H1 (cell line): ENCODE results near the gene PCSK9. TPM values are rescaled to one million over a fixed set of nuclear protein-coding genes. Genes with fewer than 3 reads are reported as not detected.

Experiments
- CTCF ChIA-PET: fragments of 300-600 bp; sonication (Branson Sonifier 250); formaldehyde crosslinking; loops from one replicate; lab custom pipeline; 2021; ENCODE audit not compliant: partially characterized antibody; lab: Charles Lee
- POLR2A ChIA-PET: fragments of 300-600 bp; sonication (Branson Sonifier 250); formaldehyde crosslinking; loops from one replicate; lab custom pipeline; 2021; ENCODE audit warnings: inconsistent platforms; ENCODE audit not compliant: partially characterized antibody; lab: Charles Lee
- DNase-seq, 2 experiments: peaks; one replicate each; pipeline versions ENCODE4 v3.0.0 to v3.0.0-alpha.2; 2010 to 2022; ENCODE audit warnings: low spot score in 2 of 2, low read depth in 1 of 2, mixed read lengths in 1 of 2
- FAIRE-seq: peaks from 2 replicates; lab custom pipeline; 2011; peaks lifted over from hg19 to GRCh38; lab: Jason Lieb, UNC
- H2AFZ ChIP-seq: 2 replicates; pipeline ENCODE4 v1.8.1; 2012; ENCODE audit warnings: low read length, inconsistent platforms
- H2AK5ac ChIP-seq: 2 replicates; pipeline ENCODE4 v1.6.1; 2013; ENCODE audit warnings: low read depth, low read length
- H2BK120ac ChIP-seq: replicated peaks from 2 replicates; pipeline ENCODE3; 2013; ENCODE audit warnings: low read depth, low read length, inconsistent platforms
- H2BK12ac ChIP-seq: 2 replicates; pipeline ENCODE4 v1.6.1; 2013; ENCODE audit warnings: low read depth, low read length
- H2BK15ac ChIP-seq: 2 replicates; pipeline ENCODE4 v1.6.1; 2013; ENCODE audit warnings: low read length
- H2BK20ac ChIP-seq: 2 replicates; pipeline ENCODE4 v1.6.1; 2013; ENCODE audit warnings: low read length
- H2BK5ac ChIP-seq: 2 replicates; pipeline ENCODE4 v1.6.1; 2013; ENCODE audit warnings: low read depth, low read length
- H3K14ac ChIP-seq: 2 replicates; pipeline ENCODE4 v1.6.1; 2013; ENCODE audit warnings: inconsistent platforms; ENCODE audit not compliant: insufficient read length
- H3K18ac ChIP-seq: 2 replicates; pipeline ENCODE4 v1.6.1; 2013; ENCODE audit warnings: low read length; ENCODE audit errors: extremely low read depth
- H3K23ac ChIP-seq: 2 replicates; pipeline ENCODE4 v1.6.1; 2013; ENCODE audit warnings: inconsistent platforms; ENCODE audit not compliant: insufficient read length
- H3K23me2 ChIP-seq: 2 replicates; pipeline ENCODE4 v1.6.1; 2013; ENCODE audit warnings: low read depth, low read length
- H3K27ac ChIP-seq: 2 replicates; pipeline ENCODE4 v1.6.1; 2011; ENCODE audit warnings: low read depth, low read length, inconsistent platforms
- H3K27me3 ChIP-seq, 4 experiments: replicated peaks in 1 of 4; 1 replicate in 1 of 4; 2 replicates in 3 of 4; pipeline versions ENCODE4 v1.6.1 to v1.8.1; 2011 to 2013; ENCODE audit warnings: low read length in 3 of 4, mild to moderate bottlenecking in 3 of 4, inconsistent platforms in 2 of 4, mixed read lengths in 2 of 4, moderate library complexity in 1 of 4; ENCODE audit not compliant: control insufficient read depth in 3 of 4, insufficient read depth in 3 of 4; ENCODE audit errors: extremely low read depth in 1 of 4
- H3K36me3 ChIP-seq, 4 experiments: 2 replicates each; pipeline versions ENCODE4 v1.6.1 to v1.8.1; 2011 to 2013; ENCODE audit warnings: mild to moderate bottlenecking in 4 of 4, low read length in 3 of 4, moderate library complexity in 2 of 4, control low read depth in 1 of 4, inconsistent platforms in 1 of 4; ENCODE audit not compliant: insufficient read depth in 4 of 4, control insufficient read depth in 2 of 4
- H3K4ac ChIP-seq: replicated peaks from 2 replicates; pipeline ENCODE3; 2013; ENCODE audit warnings: low read length, low read depth, mixed read lengths, inconsistent platforms; ENCODE audit not compliant: insufficient read length
- H3K4me1 ChIP-seq, 4 experiments: replicated peaks in 1 of 4; 1 replicate in 1 of 4; 2 replicates in 3 of 4; pipeline versions ENCODE4 v1.6.1 to v1.8.1; 2011 to 2013; ENCODE audit warnings: low read length in 3 of 4, inconsistent platforms in 2 of 4, mixed read lengths in 1 of 4; ENCODE audit not compliant: insufficient read depth in 4 of 4, control insufficient read depth in 3 of 4
- H3K4me2 ChIP-seq, 2 experiments: 2 replicates each; pipeline versions ENCODE4 v1.6.1 to v1.8.1; 2011 to 2013; ENCODE audit warnings: low read depth in 2 of 2, low read length in 2 of 2, control low read depth in 1 of 2, inconsistent platforms in 1 of 2, mild to moderate bottlenecking in 1 of 2; ENCODE audit not compliant: insufficient read depth in 1 of 2
- H3K4me3 ChIP-seq, 4 experiments: fragments of 200-600, 300-600 bp in 1 of 4; sonication (generic), shearing (Covaris generic), sonication (Bioruptor Twin) in 1 of 4; 2 replicates each; pipeline versions ENCODE4 v1.5.1 to v1.8.1; 2011 to 2016; ENCODE audit warnings: low read length in 4 of 4, low read depth in 3 of 4, control low read depth in 2 of 4, inconsistent platforms in 2 of 4, mild to moderate bottlenecking in 2 of 4, mixed read lengths in 1 of 4, moderate library complexity in 1 of 4; ENCODE audit not compliant: insufficient read depth in 2 of 4; ENCODE audit errors: extremely low read depth in 1 of 4
- H3K56ac ChIP-seq: replicated peaks from 2 replicates; pipeline ENCODE3; 2013; ENCODE audit warnings: low read depth, mild to moderate bottlenecking, mixed read lengths, low read length, inconsistent platforms; ENCODE audit not compliant: insufficient read length
- H3K79me1 ChIP-seq: 2 replicates; pipeline ENCODE4 v1.6.1; 2013; ENCODE audit warnings: low read depth, low read length, control low read depth
- H3K79me2 ChIP-seq, 2 experiments: 2 replicates each; pipeline versions ENCODE4 v1.6.1 to v1.8.1; 2012 to 2013; ENCODE audit warnings: low read length in 2 of 2, mild to moderate bottlenecking in 2 of 2, inconsistent platforms in 1 of 2; ENCODE audit not compliant: insufficient read depth in 2 of 2, control insufficient read depth in 1 of 2
- H3K9ac ChIP-seq, 4 experiments: replicated peaks in 1 of 4; 1 replicate in 1 of 4; 2 replicates in 3 of 4; pipeline versions ENCODE4 v1.6.1 to v1.8.1; 2011 to 2013; ENCODE audit warnings: low read depth in 3 of 4, low read length in 3 of 4, control low read depth in 2 of 4, mild to moderate bottlenecking in 2 of 4, moderate library complexity in 2 of 4, inconsistent platforms in 1 of 4; ENCODE audit errors: extremely low read depth in 1 of 4
- H3K9me3 ChIP-seq, 2 experiments: 2 replicates each; pipeline versions ENCODE4 v1.6.1 to v1.8.1; 2012 to 2013; ENCODE audit warnings: mild to moderate bottlenecking in 2 of 2, moderate library complexity in 2 of 2, control low read depth in 1 of 2, inconsistent platforms in 1 of 2, low read depth in 1 of 2, low read length in 1 of 2, mixed read lengths in 1 of 2; ENCODE audit not compliant: insufficient read depth in 2 of 2
- H4K20me1 ChIP-seq, 2 experiments: replicated peaks in 1 of 2; 2 replicates each; pipeline versions ENCODE3 to v1.8.1; 2011 to 2013; ENCODE audit warnings: inconsistent platforms in 2 of 2, low read length in 2 of 2, mild to moderate bottlenecking in 1 of 2; ENCODE audit not compliant: insufficient read depth in 2 of 2, control insufficient read depth in 1 of 2
- H4K5ac ChIP-seq: 2 replicates; pipeline ENCODE4 v1.6.1; 2013; ENCODE audit warnings: low read length, low read depth, mixed read lengths, inconsistent platforms; ENCODE audit not compliant: insufficient read length
- H4K8ac ChIP-seq: 2 replicates; pipeline ENCODE4 v1.8.0; 2013; ENCODE audit warnings: mild to moderate bottlenecking, moderate library complexity, low read length, inconsistent platforms; ENCODE audit not compliant: insufficient read depth; ENCODE audit errors: extremely low read depth
- H4K91ac ChIP-seq: replicated peaks from 2 replicates; pipeline ENCODE3; 2013; ENCODE audit warnings: low read length, mixed read lengths, inconsistent platforms; ENCODE audit not compliant: insufficient read length
- SP2 ChIP-seq: IDR thresholded peaks from 2 replicates; pipeline ENCODE4 v1.6.1; 2012; ENCODE audit warnings: mild to moderate bottlenecking, low read length, inconsistent platforms
- WGBS, 2 experiments: shearing (Covaris generic) in 1 of 2; methylation state at CpG; one replicate each; pipeline versions ENCODE4 v1.1.6 to v1.1.7; 2013 to 2015; ENCODE audit warnings: low lambda C conversion rate in 2 of 2, mixed read lengths in 2 of 2, inconsistent platforms in 1 of 2, low coverage in 1 of 2, missing lambda C conversion rate in 1 of 2; ENCODE audit not compliant: insufficient replicate concordance in 2 of 2, insufficient coverage in 1 of 2, insufficient read length in 1 of 2; ENCODE audit errors: extremely low coverage in 1 of 2, missing lambda C conversion rate in 1 of 2; 5-methylcytosine and 5-hydroxymethylcytosine counted together
- polyA plus RNA-seq, 7 experiments: library from polyadenylated mRNA; depleted of rRNA in 3 of 7; stranded (reverse) in 5 of 7; unstranded in 2 of 7; fragments of >200 nt in 5 of 7; fragments of 200-250 nt in 2 of 7; gene quantifications; 1 replicate in 5 of 7; 2 replicates in 1 of 7; 4 replicates in 1 of 7; pipeline versions ENCODE4 v1.2.1 to v1.2.3, GENCODE V29; 2011 to 2013; ENCODE audit warnings: missing spikeins in 2 of 7, mixed read lengths in 2 of 7
- total RNA-seq: library from RNA; stranded (reverse); fragmentation: NEBNext Ultra II Directional; extraction: Animal tissue kit (Norgen Biotek cat#: 25700); gene quantifications from 2 replicates; pipeline ENCODE4 v1.2.1, GENCODE V29; 2021

Gene PCSK9
- total and polyA plus RNA-seq, 2 of the 8 experiments (the other 6 are each of a cell fraction or from before 2014, with no cell fraction given), result 22.3 to 32.3 TPM

DNA sequence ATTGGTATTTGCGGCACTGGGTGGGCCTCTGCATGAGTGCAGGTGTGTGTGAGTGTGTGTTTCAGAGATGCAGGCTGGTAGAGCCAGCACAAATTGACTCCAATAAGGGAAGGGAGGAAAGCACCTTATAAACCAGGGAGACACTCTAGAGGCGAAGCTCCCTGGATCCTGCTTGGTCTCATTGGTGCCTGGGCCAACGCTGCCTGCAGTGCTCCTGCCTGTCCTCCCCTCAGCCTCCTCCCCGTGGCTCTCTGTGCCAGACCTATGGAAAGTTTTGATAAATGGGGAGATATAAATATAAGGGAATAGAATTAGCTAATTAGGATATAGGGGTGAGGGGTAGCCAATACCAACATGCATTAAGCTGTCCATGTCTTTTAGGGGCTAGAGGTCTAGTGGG, 38.0 kb upstream of the PCSK9 start:
- 93% methylated on average over 4 of the region's 4 CpGs; no CpG with 5 or more reads in 1 of the 2 experiments for WGBS, 2 experiments
- TF ChIP-seq SP2, result no peak
- no peak overlapping the region for H2AK5ac ChIP-seq
- no peak for DNase-seq
- H3K36me3 ChIP-seq, result no peaks in the 10 kb centered on the region
- peaks cover 11% of the 10 kb centered on the region; the same call in 1 of the 2 replicates for H3K23me2 ChIP-seq
- no peak overlapping the region for H3K9ac ChIP-seq
- no peak for FAIRE-seq
- no peak overlapping the region for H3K4ac ChIP-seq
- H3K27me3 ChIP-seq, result peaks cover 4 to 58% (median 42%) of the 10 kb centered on the region in 4 experiments
- H3K4me2 ChIP-seq, result no peak overlapping the region
- no peak overlapping the region for H2BK120ac ChIP-seq
- H2BK5ac ChIP-seq, result no peak overlapping the region
- H2BK12ac ChIP-seq, result no peak overlapping the region
- H3K18ac ChIP-seq, result no peak overlapping the region
- ChIA-PET POLR2A (interaction anchor here (1.1 kb wide), 1 partner anchor 8 kb away, joined by 3 read pairs; no protein-coding TSS in a partner anchor), CTCF (interaction anchor here (0.9 to 11.0 kb wide), 8 partner anchors 9 to 589 kb away, joined by 3 to 511 read pairs (median 4); no protein-coding TSS in a partner anchor)
- H3K56ac ChIP-seq, result no peak overlapping the region
- no peak overlapping the region for H2AFZ ChIP-seq
- no peaks in the 10 kb centered on the region for H3K79me1 ChIP-seq
- H3K79me2 ChIP-seq, result no peaks in the 10 kb centered on the region; a peak in 1 of 4 replicates
- no peak overlapping the region for H2BK15ac ChIP-seq
- H3K9me3 ChIP-seq, result no peaks in the 10 kb centered on the region
- no peak overlapping the region for H4K91ac ChIP-seq
- no peak overlapping the region for H3K27ac ChIP-seq
- no peak overlapping the region for H3K4me3 ChIP-seq
- H3K23ac ChIP-seq, result no peak overlapping the region
- H4K20me1 ChIP-seq, result peaks cover 0 to 4% of the 10 kb centered on the region in 2 experiments
- H3K4me1 ChIP-seq, result peaks cover 0 to 9% (median 8%) of the 10 kb centered on the region in 4 experiments; a peak in 6 of 7 replicates
- no peak overlapping the region for H2BK20ac ChIP-seq
- no peak overlapping the region for H4K5ac ChIP-seq
- no peak overlapping the region for H4K8ac ChIP-seq
- no peak overlapping the region for H3K14ac ChIP-seq
